ENCODE results near the gene NUDT14.

Gene NUDT14

DNA sequence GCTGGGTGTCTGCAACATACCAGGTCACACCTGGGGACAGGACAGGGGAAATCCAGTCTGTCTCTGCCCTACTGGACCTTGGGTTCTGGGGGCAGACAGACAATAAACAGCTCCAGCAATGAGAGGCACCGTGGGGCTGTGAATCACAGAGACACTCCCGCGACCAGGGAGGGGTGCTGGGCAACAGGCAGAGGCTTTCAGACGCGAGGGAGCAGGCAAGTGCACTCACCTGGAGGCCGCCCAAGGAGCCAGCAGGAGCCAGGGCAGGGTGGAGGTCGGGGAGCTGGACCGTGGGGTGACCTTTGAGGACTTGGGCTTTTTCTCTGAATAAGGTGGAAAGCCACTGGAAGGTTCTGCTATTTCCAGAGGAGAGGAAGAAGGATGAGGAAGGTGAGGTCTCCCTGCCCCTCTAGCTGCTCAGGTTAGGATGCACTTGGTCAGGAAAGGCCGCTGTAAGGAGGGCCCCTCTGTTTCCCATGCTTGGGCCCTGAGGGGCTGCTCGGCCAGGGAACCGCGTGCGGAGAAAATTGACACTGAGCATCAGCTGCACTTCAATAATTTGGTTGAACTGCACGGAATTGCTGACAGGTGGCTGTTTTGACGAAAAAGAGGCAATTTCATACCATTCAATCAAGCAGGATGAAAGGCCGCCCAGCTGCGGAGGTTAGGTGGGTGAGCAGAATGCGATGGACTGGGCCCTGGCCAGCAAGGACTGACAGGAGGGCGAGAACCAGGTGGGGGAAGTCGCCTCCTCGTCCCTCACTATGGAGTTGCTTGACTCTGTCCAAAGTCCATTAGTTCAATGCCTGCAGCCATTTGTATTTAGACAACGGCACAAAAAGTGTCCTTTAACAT lies 54.8 kb downstream of the NUDT14 start:
- DNase-seq, result no peak

DNA sequence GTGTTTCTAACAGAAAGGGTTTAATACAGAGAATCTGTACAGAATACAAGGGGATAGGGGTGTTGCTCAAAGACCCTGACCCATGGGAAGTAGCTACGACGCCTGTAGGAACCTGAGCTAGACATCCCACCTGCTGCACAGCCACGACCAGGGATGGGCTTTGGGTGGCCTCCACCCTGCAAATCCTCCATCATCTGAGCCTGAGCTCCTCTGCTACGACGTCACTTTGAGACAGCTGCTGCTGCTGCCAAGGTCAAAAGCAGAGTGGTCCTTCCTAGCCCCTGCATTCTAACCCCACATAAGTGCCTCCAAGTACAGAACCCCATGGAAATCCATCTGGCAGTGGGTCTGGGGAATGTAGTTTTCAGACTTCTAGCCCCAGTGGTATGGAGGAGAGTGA lies 56.3 kb downstream of the NUDT14 start:
- DNase-seq, result no peak

DNA sequence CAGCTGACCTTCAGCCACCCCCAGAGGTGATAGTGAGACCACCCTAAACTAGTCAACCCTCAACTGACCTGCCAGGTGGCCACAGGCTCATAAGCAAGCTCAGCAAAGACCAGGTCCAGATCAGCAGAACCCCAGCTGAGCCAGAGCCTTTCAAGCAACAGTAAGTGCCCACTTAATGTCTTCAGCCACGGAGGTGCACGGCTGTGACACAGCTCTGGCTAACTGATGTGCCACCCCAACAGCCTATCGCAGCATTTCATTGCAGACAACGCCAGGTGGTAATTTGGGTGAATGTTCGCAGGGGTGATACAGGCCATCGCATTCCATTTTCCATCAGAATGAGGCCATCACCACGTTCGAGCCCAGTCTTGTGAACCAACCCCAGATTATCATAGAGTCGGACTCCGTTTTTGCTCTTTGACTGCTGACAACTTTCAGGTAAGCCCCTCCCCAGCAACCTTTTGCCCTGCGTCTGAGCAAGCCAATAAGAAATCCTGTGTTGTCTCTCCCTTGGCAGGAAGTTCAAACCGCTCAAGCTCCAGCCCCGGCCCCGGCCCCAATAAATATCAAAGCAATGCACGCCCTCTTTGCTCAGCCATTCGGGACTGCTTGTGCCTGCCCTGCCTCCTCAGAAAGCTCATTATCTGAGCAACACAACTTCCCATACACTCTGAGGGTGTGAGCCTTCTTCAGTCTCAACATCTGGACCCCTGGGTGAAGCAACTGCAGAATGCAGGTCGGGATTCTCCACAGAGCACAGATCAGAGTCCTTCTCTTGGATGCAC lies 56.9 kb downstream of the NUDT14 start:
- no peak for DNase-seq

DNA sequence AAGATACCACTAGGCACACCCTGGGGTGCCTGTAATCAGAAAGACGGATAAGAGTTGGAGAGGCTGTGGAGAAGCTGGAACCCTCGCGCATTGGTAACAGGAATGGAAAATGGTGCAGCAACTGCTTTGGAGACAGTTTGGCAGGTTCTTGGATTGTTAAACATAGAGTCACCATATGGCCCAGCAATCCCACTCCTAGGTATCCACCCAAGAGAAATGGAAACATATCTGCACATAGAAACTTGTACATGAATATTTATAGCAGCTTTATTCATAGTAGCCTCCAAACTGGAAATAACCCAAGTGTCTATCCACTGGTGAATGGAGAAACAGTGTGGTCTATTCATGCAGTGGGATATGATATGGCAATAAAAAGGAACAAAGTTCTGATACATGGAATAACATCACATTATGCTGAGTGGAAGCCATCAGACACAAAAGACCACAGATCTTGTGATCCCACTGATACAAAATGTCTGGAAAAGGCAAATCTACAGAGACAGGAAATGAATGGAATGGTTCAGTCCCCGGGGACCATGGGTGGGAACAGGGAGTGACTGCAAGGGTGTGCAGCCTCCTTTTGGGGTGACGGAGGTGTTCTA lies 57.9 kb downstream of the NUDT14 start:
- DNase-seq, result no peak
